EH (cell line): ENCODE results near the gene DNAI1.
"Not testable (repeated sequence)": the region's sequence is repeated elsewhere in the genome, so short reads cannot be mapped to it uniquely, and the experiment has no call there.

Experiments
- DNase-seq: peaks from one replicate; pipeline ENCODE4 v3.0.0-alpha.2; 2015; ENCODE audit warnings: low read depth

The DNAI1 gene

GRCh38 chr9:34458013-34458958 lies at the start of gene DNAI1, which contains the start of gene FAM219A:
Gene DNAI1, plus strand, starts transcription at chr9:34458805. Its CDS starts 201 bp downstream, at chr9:34459006.
Gene FAM219A, minus strand, starts transcription at chr9:34458570. Its CDS starts 307 bp downstream, at chr9:34458263.
- peak; percentile 99 for DNase-seq

GRCh38 chr9:34409154-34409553 lies 49.5 kb upstream of the DNAI1 start:
- DNase-seq: no peak

- DNase-seq: no peak
Observed at GRCh38 chr9:34412336-34412735, 46.3 kb upstream of the DNAI1 start.

- DNase-seq: peak; percentile 63
Observed at GRCh38 chr9:34413231-34413852, 45.3 kb upstream of the DNAI1 start.

- no peak for DNase-seq
Observed at GRCh38 chr9:34417734-34418133, 40.9 kb upstream of the DNAI1 start.

GRCh38 chr9:34419716-34420504 lies 38.7 kb upstream of the DNAI1 start:
- DNase-seq: no peak

- DNase-seq: no peak
Observed at GRCh38 chr9:34426347-34427074, 32.1 kb upstream of the DNAI1 start.

- peak; percentile 26 for DNase-seq
Observed at GRCh38 chr9:34428325-34428958, 30.2 kb upstream of the DNAI1 start.

- DNase-seq: peak; percentile 80
Observed at GRCh38 chr9:34430843-34431437, 27.7 kb upstream of the DNAI1 start.

GRCh38 chr9:34431667-34432066 lies 26.9 kb upstream of the DNAI1 start:
- DNase-seq: no peak

- DNase-seq: peak; percentile 69
Observed at GRCh38 chr9:34437006-34437925, 21.3 kb upstream of the DNAI1 start.

GRCh38 chr9:34437926-34438307 lies 20.7 kb upstream of the DNAI1 start:
- not testable (repeated sequence) for DNase-seq

GRCh38 chr9:34438465-34438864 lies 20.1 kb upstream of the DNAI1 start:
- DNase-seq: not testable (repeated sequence)

GRCh38 chr9:34440017-34440416 lies 18.6 kb upstream of the DNAI1 start:
- no peak for DNase-seq

- DNase-seq: no peak
Observed at GRCh38 chr9:34442770-34443169, 15.8 kb upstream of the DNAI1 start.

GRCh38 chr9:34443533-34443932 lies 15.1 kb upstream of the DNAI1 start:
- peak; percentile 20 for DNase-seq

GRCh38 chr9:34443976-34444375 lies 14.6 kb upstream of the DNAI1 start:
- no peak for DNase-seq

- DNase-seq: peak; percentile 74
Observed at GRCh38 chr9:34446468-34446891, 12.1 kb upstream of the DNAI1 start.

- no peak for DNase-seq
Observed at GRCh38 chr9:34446951-34447350, 11.7 kb upstream of the DNAI1 start.

- DNase-seq: no peak
Observed at GRCh38 chr9:34450644-34451043, 8.0 kb upstream of the DNAI1 start.
